ENCODE measurements around the gene CGREF1.

DNA sequence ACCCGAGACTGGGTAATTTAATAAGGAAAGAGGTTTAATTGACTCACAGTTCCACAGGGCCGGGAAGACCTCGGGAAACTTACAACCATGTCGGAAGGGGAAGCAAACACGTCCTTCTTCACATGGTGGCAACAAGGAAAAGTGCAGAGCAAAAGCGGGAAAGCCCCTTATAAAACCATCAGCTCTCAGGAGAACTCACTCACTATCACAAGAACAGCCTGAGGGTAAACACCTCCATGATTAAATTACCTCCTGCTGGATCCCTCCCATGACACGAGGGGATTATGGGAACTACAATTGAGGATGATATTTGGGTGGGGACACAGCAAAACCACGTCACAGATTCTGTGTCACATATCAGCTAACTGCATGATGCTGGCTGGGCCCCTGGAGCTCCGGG lies 41.3 kb upstream of the CGREF1 start:
- TF ChIP-seq, protein P1, sequence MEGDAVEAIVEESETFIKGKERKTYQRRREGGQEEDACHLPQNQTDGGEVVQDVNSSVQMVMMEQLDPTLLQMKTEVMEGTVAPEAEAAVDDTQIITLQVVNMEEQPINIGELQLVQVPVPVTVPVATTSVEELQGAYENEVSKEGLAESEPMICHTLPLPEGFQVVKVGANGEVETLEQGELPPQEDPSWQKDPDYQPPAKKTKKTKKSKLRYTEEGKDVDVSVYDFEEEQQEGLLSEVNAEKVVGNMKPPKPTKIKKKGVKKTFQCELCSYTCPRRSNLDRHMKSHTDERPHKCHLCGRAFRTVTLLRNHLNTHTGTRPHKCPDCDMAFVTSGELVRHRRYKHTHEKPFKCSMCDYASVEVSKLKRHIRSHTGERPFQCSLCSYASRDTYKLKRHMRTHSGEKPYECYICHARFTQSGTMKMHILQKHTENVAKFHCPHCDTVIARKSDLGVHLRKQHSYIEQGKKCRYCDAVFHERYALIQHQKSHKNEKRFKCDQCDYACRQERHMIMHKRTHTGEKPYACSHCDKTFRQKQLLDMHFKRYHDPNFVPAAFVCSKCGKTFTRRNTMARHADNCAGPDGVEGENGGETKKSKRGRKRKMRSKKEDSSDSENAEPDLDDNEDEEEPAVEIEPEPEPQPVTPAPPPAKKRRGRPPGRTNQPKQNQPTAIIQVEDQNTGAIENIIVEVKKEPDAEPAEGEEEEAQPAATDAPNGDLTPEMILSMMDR (conservative IDR thresholded peaks at IDR 0.05; ENCODE audit: low read length), result no peak
- TF ChIP-seq EZH2phosphoT487 (IDR thresholded peaks at IDR 0.05; ENCODE audit: borderline replicate concordance, low read depth, low read length), result no peak
